IPS DF 6.9 (cell line): Measurements from ENCODE around the gene OR6B2.

ENCODE experiments used
- DNase-seq: peaks from one replicate; pipeline ENCODE4 v3.0.0-alpha.2; 2013; ENCODE audit warnings: low read depth, low spot score
- H3K27ac ChIP-seq: one replicate; pipeline ENCODE4 v1.5.1; 2013; ENCODE audit warnings: low read length, control low read depth
- H3K27me3 ChIP-seq: 2 replicates; pipeline ENCODE4 v1.6.1; 2013; ENCODE audit warnings: mild to moderate bottlenecking, low read length; ENCODE audit not compliant: control insufficient read depth, insufficient read depth
- H3K36me3 ChIP-seq: 2 replicates; pipeline ENCODE4 v1.6.1; 2013; ENCODE audit warnings: low read length; ENCODE audit not compliant: control insufficient read depth, insufficient read depth
- H3K4me1 ChIP-seq: 2 replicates; pipeline ENCODE4 v1.6.1; 2013; ENCODE audit warnings: low read length; ENCODE audit not compliant: control insufficient read depth, insufficient read depth
- H3K4me3 ChIP-seq: 2 replicates; pipeline ENCODE4 v1.5.1; 2013; ENCODE audit warnings: mild to moderate bottlenecking, low read length
- H3K9me3 ChIP-seq: 2 replicates; pipeline ENCODE4 v1.6.1; 2013; ENCODE audit warnings: low read length, inconsistent platforms; ENCODE audit not compliant: control insufficient read depth, insufficient read depth
- whole genome bisulfite sequencing: extraction: QIAGEN DNeasy Blood & Tissue Kit; methylation state at CpG from one replicate; pipeline ENCODE4 v1.1.7; 2013; ENCODE audit warnings: mixed read lengths, missing lambda C conversion rate; ENCODE audit not compliant: insufficient read length, insufficient coverage; 5-methylcytosine and 5-hydroxymethylcytosine counted together

Gene OR6B2

GRCh38 chr2:240030379-240031094, at the start of gene OR6B2:
Gene OR6B2, minus strand, starts transcription at chr2:240030429. Its CDS starts 0 bp downstream, at chr2:240030429.
- Histone ChIP-seq H3K36me3 (no peaks in the 10 kb centered on the region), H3K27ac (no peak within 1 kb of the TSS), H3K27me3 (no peaks in the 10 kb centered on the region), H3K9me3 (no peaks in the 10 kb centered on the region), H3K4me1 (no peaks in the 10 kb centered on the region), H3K4me3 (no peak within 1 kb of the TSS)
- WGBS, result no CpG with 5 or more reads among the region's 6 CpGs
- no peak for DNase-seq

GRCh38 chr2:240078631-240079030, 48.4 kb upstream of the OR6B2 start:
- Histone ChIP-seq H3K27ac (no peak overlapping the region), H3K27me3 (no peaks in the 10 kb centered on the region), H3K4me3 (no peak overlapping the region), H3K36me3 (no peaks in the 10 kb centered on the region), H3K4me1 (no peaks in the 10 kb centered on the region), H3K9me3 (peaks cover 2% of the 10 kb centered on the region; the same call in 1 of the 2 replicates)
- DNase-seq, result no peak
- no CpG with 5 or more reads among the region's 2 CpGs for WGBS

GRCh38 chr2:240077442-240077841, 47.2 kb upstream of the OR6B2 start:
- Histone ChIP-seq H3K27me3 (no peaks in the 10 kb centered on the region), H3K9me3 (peaks cover 2% of the 10 kb centered on the region; the same call in 1 of the 2 replicates), H3K27ac (no peak overlapping the region), H3K36me3 (no peaks in the 10 kb centered on the region), H3K4me3 (no peak overlapping the region), H3K4me1 (no peaks in the 10 kb centered on the region)
- DNase-seq, result no peak

GRCh38 chr2:240074545-240074944, 44.3 kb upstream of the OR6B2 start:
- WGBS, result no CpG with 5 or more reads among the region's 5 CpGs
- no peaks in the 10 kb centered on the region for H3K27me3 ChIP-seq
- H3K27ac ChIP-seq, result no peak overlapping the region
- H3K4me1 ChIP-seq, result no peaks in the 10 kb centered on the region
- no peaks in the 10 kb centered on the region for H3K36me3 ChIP-seq
- H3K9me3 ChIP-seq, result peaks cover 2% of the 10 kb centered on the region; the same call in 1 of the 2 replicates
- DNase-seq, result no peak
- H3K4me3 ChIP-seq, result no peak overlapping the region

- H3K36me3 ChIP-seq, result no peaks in the 10 kb centered on the region
- H3K27me3 ChIP-seq, result no peaks in the 10 kb centered on the region
- no peak overlapping the region for H3K4me3 ChIP-seq
- peaks cover 2% of the 10 kb centered on the region; the same call in 1 of the 2 replicates for H3K9me3 ChIP-seq
- no peak overlapping the region for H3K27ac ChIP-seq
- H3K4me1 ChIP-seq, result no peaks in the 10 kb centered on the region
- DNase-seq, result no peak
- no CpG with 5 or more reads among the region's 3 CpGs for WGBS
These were observed 40.7 kb upstream of the OR6B2 start for GRCh38 chr2:240070907-240071306.

GRCh38 chr2:240069829-240070228, 39.6 kb upstream of the OR6B2 start:
- H3K27ac ChIP-seq, result no peak overlapping the region

GRCh38 chr2:240068193-240068592, 38.0 kb upstream of the OR6B2 start:
- no peaks in the 10 kb centered on the region for H3K27me3 ChIP-seq
- no CpG with 5 or more reads among the region's 1 CpG for WGBS
- no peak overlapping the region for H3K4me3 ChIP-seq

More at GRCh38 chr2:240069829-240070228, 39.6 kb upstream of the OR6B2 start:
- DNase-seq, result no peak
- Histone ChIP-seq H3K27me3 (no peaks in the 10 kb centered on the region), H3K36me3 (no peaks in the 10 kb centered on the region), H3K9me3 (no peaks in the 10 kb centered on the region), H3K4me3 (no peak overlapping the region), H3K4me1 (no peaks in the 10 kb centered on the region)
- WGBS, result no CpG with 5 or more reads among the region's 1 CpG

GRCh38 chr2:240066489-240066888, 36.3 kb upstream of the OR6B2 start:
- Histone ChIP-seq H3K27me3 (no peaks in the 10 kb centered on the region), H3K36me3 (no peaks in the 10 kb centered on the region), H3K4me3 (no peak overlapping the region), H3K27ac (no peak overlapping the region), H3K9me3 (no peaks in the 10 kb centered on the region), H3K4me1 (no peaks in the 10 kb centered on the region)
- WGBS, result no CpG with 5 or more reads among the region's 5 CpGs
- DNase-seq, result no peak

More at GRCh38 chr2:240068193-240068592, 38.0 kb upstream of the OR6B2 start:
- no peaks in the 10 kb centered on the region for H3K4me1 ChIP-seq
- no peak for DNase-seq
- H3K36me3 ChIP-seq, result no peaks in the 10 kb centered on the region
- H3K27ac ChIP-seq, result no peak overlapping the region
- no peaks in the 10 kb centered on the region for H3K9me3 ChIP-seq

GRCh38 chr2:240064898-240065297, 34.7 kb upstream of the OR6B2 start:
- no peak overlapping the region for H3K4me3 ChIP-seq
- no peaks in the 10 kb centered on the region for H3K36me3 ChIP-seq
- DNase-seq, result no peak
- H3K27me3 ChIP-seq, result no peaks in the 10 kb centered on the region
- no peaks in the 10 kb centered on the region for H3K9me3 ChIP-seq
- no peaks in the 10 kb centered on the region; the same call in 1 of the 2 replicates for H3K4me1 ChIP-seq
- H3K27ac ChIP-seq, result no peak overlapping the region
- no CpG with 5 or more reads among the region's 4 CpGs for WGBS

GRCh38 chr2:240060977-240061591, 30.9 kb upstream of the OR6B2 start:
- DNase-seq, result peak; percentile 1
- H3K27ac ChIP-seq, result no peak overlapping the region
- WGBS, result no CpG with 5 or more reads among the region's 4 CpGs
- no peaks in the 10 kb centered on the region; the same call in 1 of the 2 replicates for H3K4me1 ChIP-seq
- no peaks in the 10 kb centered on the region for H3K36me3 ChIP-seq
- H3K4me3 ChIP-seq, result no peak overlapping the region
- no peaks in the 10 kb centered on the region for H3K9me3 ChIP-seq
- no peaks in the 10 kb centered on the region for H3K27me3 ChIP-seq
